Breast epithelium (tissue), 4 donors: ENCODE data around the gene TWF1. TPM values are rescaled to one million over a fixed set of nuclear protein-coding genes. Genes with fewer than 3 reads are reported as not detected.
"Not testable (repeated sequence)": the region's sequence is repeated elsewhere in the genome, so short reads cannot be mapped to it uniquely, and the experiment has no call there.

Experiments
- DNase-seq, 2 donors: peaks; one replicate each; pipeline ENCODE4 v3.0.0-alpha.2; 2019; ENCODE audit warnings: low spot score in 2 of 2
- H3K27ac ChIP-seq, 2 donors: fragments of 200-600 bp; sonication (generic) in 1 of 2; one replicate each; pipeline ENCODE4 v1.5.1; 2016 to 2019; ENCODE audit warnings: mild to moderate bottlenecking in 1 of 2
- H3K27me3 ChIP-seq, 2 donors: fragments of 200-600 bp; sonication (generic) in 1 of 2; one replicate each; pipeline versions ENCODE4 v1.5.1 to v1.6.0; 2017 to 2019; ENCODE audit warnings: control low read depth in 1 of 2, mild to moderate bottlenecking in 1 of 2
- H3K36me3 ChIP-seq: fragments of 200-600 bp; one replicate; pipeline ENCODE4 v1.5.1; 2019
- H3K4me1 ChIP-seq, 2 donors: fragments of 200-600 bp; sonication (generic); one replicate each; pipeline ENCODE4 v1.5.1; 2016 to 2019; ENCODE audit warnings: control low read depth in 1 of 2
- H3K4me3 ChIP-seq, 3 donors: fragments of 200-600 bp; sonication (generic); 1 replicate in 2 of 3; 2 replicates in 1 of 3; pipeline ENCODE4 v1.5.1; 2016 to 2019; ENCODE audit warnings: mild to moderate bottlenecking in 3 of 3, moderate library complexity in 2 of 3
- H3K9me3 ChIP-seq, 2 donors: fragments of 200-600 bp; sonication (generic) in 1 of 2; one replicate each; pipeline ENCODE4 v1.5.1; 2016 to 2019; ENCODE audit warnings: control low read depth in 1 of 2
- CTCF ChIP-seq, 3 donors: fragments of 450-650 bp; IDR thresholded peaks; one replicate each; pipeline ENCODE4 v1.5.1; 2016 to 2017; ENCODE audit warnings: antibody characterized with exemption in 3 of 3, mild to moderate bottlenecking in 3 of 3, moderate library complexity in 3 of 3
- POLR2A ChIP-seq: fragments of 450-650 bp; IDR thresholded peaks from one replicate; pipeline ENCODE4 v1.6.1; 2016; ENCODE audit warnings: antibody characterized with exemption, mild to moderate bottlenecking, moderate library complexity
- POLR2AphosphoS5 ChIP-seq, 3 donors: sonication (generic); formaldehyde crosslinking; IDR thresholded peaks; one replicate each; pipeline ENCODE4 v1.6.1; 2017; ENCODE audit warnings: antibody characterized with exemption in 3 of 3
- intact Hi-C: fragments of 100-400 bp; cut with DNase I; formaldehyde crosslinking; loops from one replicate; pipeline ENCODE4 v1.15.1; 2023; ENCODE audit warnings: low total_unique reads
- total RNA-seq, 3 donors: library from RNA; depleted of rRNA; stranded (reverse); fragments of >200 nt; gene quantifications; one replicate each; pipeline ENCODE4 v1.1.0, GENCODE V29; 2016

Gene TWF1
- total RNA-seq, 3 donors from 2014 or later: 73.6 to 102 (median 92.1) TPM

GRCh38 chr12:43758247-43758727 lies 47.8 kb downstream of the TWF1 start:
- Histone ChIP-seq H3K36me3 (no peaks in the 10 kb centered on the region), H3K27ac (peak overlapping the region; percentile 88 to 95), H3K27me3 (no peaks in the 10 kb centered on the region), H3K4me3 (peak overlapping the region; percentile 65 to 82 (median 73)), H3K9me3 (no peaks in the 10 kb centered on the region), H3K4me1 (peaks cover 0 to 16% of the 10 kb centered on the region in 2 donors)
- intact Hi-C loops: no loop called here
- peak; percentile 22 to 51 for DNase-seq
- no peak for TF ChIP-seq POLR2A
- no peak for TF ChIP-seq CTCF (IDR thresholded peaks at IDR 0.05)
- no peak for TF ChIP-seq POLR2AphosphoS5 (IDR thresholded peaks at IDR 0.05)

GRCh38 chr12:43754015-43754414 lies 52.1 kb downstream of the TWF1 start:
- TF ChIP-seq CTCF (IDR thresholded peaks at IDR 0.05) (no peak), POLR2AphosphoS5 (IDR thresholded peaks at IDR 0.05) (no peak), POLR2A (no peak)
- Histone ChIP-seq H3K36me3 (no peaks in the 10 kb centered on the region), H3K4me1 (peaks cover 0 to 7% of the 10 kb centered on the region in 2 donors), H3K9me3 (no peaks in the 10 kb centered on the region), H3K27ac (no peak overlapping the region), H3K4me3 (no peak overlapping the region), H3K27me3 (no peaks in the 10 kb centered on the region)
- intact Hi-C loops: no loop called here
- no peak for DNase-seq

- H3K36me3 ChIP-seq, DNase-seq, H3K4me1 ChIP-seq, H3K4me3 ChIP-seq, intact Hi-C loops, H3K27me3 ChIP-seq, H3K9me3 ChIP-seq, H3K27ac ChIP-seq: not testable (repeated sequence)
Measured at GRCh38 chr12:43751360-43751759, 54.8 kb downstream of the TWF1 start.

GRCh38 chr12:43750814-43751213 lies 55.3 kb downstream of the TWF1 start:
- Histone ChIP-seq H3K36me3 (no peaks in the 10 kb centered on the region), H3K4me3 (no peak overlapping the region), H3K9me3 (no peaks in the 10 kb centered on the region), H3K4me1 (no peaks in the 10 kb centered on the region), H3K27ac (no peak overlapping the region), H3K27me3 (no peaks in the 10 kb centered on the region)
- no peak for DNase-seq
- TF ChIP-seq POLR2AphosphoS5 (IDR thresholded peaks at IDR 0.05): no peak
- intact Hi-C loops: no loop called here

GRCh38 chr12:43749016-43749415 lies 57.1 kb downstream of the TWF1 start:
- no peaks in the 10 kb centered on the region for H3K9me3 ChIP-seq
- H3K27me3 ChIP-seq: no peaks in the 10 kb centered on the region
- H3K4me3 ChIP-seq: no peak overlapping the region
- H3K36me3 ChIP-seq: no peaks in the 10 kb centered on the region
- TF ChIP-seq POLR2A (no peak), CTCF (IDR thresholded peaks at IDR 0.05) (no peak), POLR2AphosphoS5 (IDR thresholded peaks at IDR 0.05) (no peak)
- H3K27ac ChIP-seq: no peak overlapping the region
- no peak for DNase-seq
- intact Hi-C loops: no loop called here
- no peaks in the 10 kb centered on the region for H3K4me1 ChIP-seq

GRCh38 chr12:43744826-43745225 lies 61.3 kb downstream of the TWF1 start:
- Histone ChIP-seq H3K9me3 (no peaks in the 10 kb centered on the region), H3K27ac (no peak overlapping the region), H3K4me1 (no peaks in the 10 kb centered on the region), H3K27me3 (no peaks in the 10 kb centered on the region), H3K36me3 (no peaks in the 10 kb centered on the region), H3K4me3 (no peak overlapping the region)
- DNase-seq: no peak
- intact Hi-C loops: no loop called here
- no peak for TF ChIP-seq POLR2A
- TF ChIP-seq CTCF (IDR thresholded peaks at IDR 0.05): no peak
- no peak for TF ChIP-seq POLR2AphosphoS5 (IDR thresholded peaks at IDR 0.05)

Other genes starting within 250 kb of the TWF1 start
- 10 to 100 TPM in 1 of 3 donors, 1 to 10 TPM in 2; 7.8 to 13.6 (median 9.2) TPM for gene PUS7L, start 47.5 kb downstream of the TWF1 start, total RNA-seq
- gene IRAK4, start 47.4 kb downstream of the TWF1 start, total RNA-seq: 10 to 100 TPM; 37.4 to 46.4 (median 38.7) TPM
- 10 to 100 TPM in 1 of 3 donors, 1 to 10 TPM in 2; 6.1 to 17.1 (median 7.2) TPM for gene TMEM117, start 29.8 kb upstream of the TWF1 start, total RNA-seq